Duodenal mucosa (tissue), 2 donors: ENCODE results near the gene SLC11A2.
A peak's percentile ranks its signal among the peaks of the same experiment; 100 is the strongest.

Experiments used
- H3K27ac ChIP-seq: one replicate; pipeline ENCODE4 v1.7.0; 2013; ENCODE audit warnings: low read depth, low read length
- H3K27me3 ChIP-seq, 2 donors: one replicate each; pipeline ENCODE4 v1.7.0; 2013; ENCODE audit warnings: low read length in 2 of 2, control low read depth in 1 of 2; ENCODE audit not compliant: insufficient read depth in 2 of 2, control insufficient read depth in 1 of 2
- H3K36me3 ChIP-seq, 2 donors: one replicate each; pipeline ENCODE4 v1.7.0; 2013; ENCODE audit warnings: low read length in 2 of 2, control low read depth in 1 of 2; ENCODE audit not compliant: insufficient read depth in 2 of 2, control insufficient read depth in 1 of 2
- H3K4me1 ChIP-seq, 2 donors: one replicate each; pipeline ENCODE4 v1.7.0; 2013; ENCODE audit warnings: low read length in 2 of 2, control low read depth in 1 of 2; ENCODE audit not compliant: insufficient read depth in 2 of 2, control insufficient read depth in 1 of 2
- H3K4me3 ChIP-seq, 2 donors: one replicate each; pipeline ENCODE4 v1.7.0; 2013; ENCODE audit warnings: low read length in 2 of 2, low read depth in 1 of 2
- H3K9ac ChIP-seq, 2 donors: one replicate each; pipeline ENCODE4 v1.7.0; 2013; ENCODE audit warnings: low read length in 2 of 2, low read depth in 1 of 2
- H3K9me3 ChIP-seq, 2 donors: one replicate each; pipeline ENCODE4 v1.7.0; 2013; ENCODE audit warnings: low read length in 2 of 2, control low read depth in 1 of 2; ENCODE audit not compliant: control insufficient read depth in 1 of 2

The SLC11A2 gene

GRCh38 chr12:51055060-51055459 is 28.9 kb upstream of the SLC11A2 start:
- peaks cover 42 to 73% of the 10 kb centered on the region in 2 donors for H3K36me3 ChIP-seq
- H3K4me1 ChIP-seq = no peaks in the 10 kb centered on the region
- no peaks in the 10 kb centered on the region for H3K9me3 ChIP-seq
- no peak overlapping the region for H3K9ac ChIP-seq
- no peaks in the 10 kb centered on the region for H3K27me3 ChIP-seq
- no peak overlapping the region for H3K27ac ChIP-seq
- no peak overlapping the region for H3K4me3 ChIP-seq

DNA sequence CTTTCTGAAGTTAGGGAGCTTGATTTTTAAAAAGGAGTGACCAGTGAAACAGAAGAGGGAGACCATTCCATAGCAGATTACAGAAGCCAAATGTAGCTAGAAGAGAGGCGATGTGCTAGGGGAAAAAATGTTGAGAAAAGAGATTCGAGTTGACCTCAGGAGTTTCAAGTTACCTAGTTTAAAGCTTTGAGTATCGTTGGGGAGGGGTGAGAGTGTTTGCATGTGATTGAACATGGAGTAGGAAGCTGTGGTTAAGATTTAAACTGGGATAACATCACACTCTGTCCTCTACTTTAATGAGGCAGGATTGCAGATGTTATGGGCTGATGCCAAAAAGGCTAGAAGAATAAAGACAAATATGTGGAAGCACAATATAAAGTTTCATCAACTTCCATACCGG is 25.6 kb upstream of the SLC11A2 start:
- peaks cover 23 to 42% of the 10 kb centered on the region in 2 donors for H3K36me3 ChIP-seq
- H3K9ac ChIP-seq = no peak overlapping the region
- H3K27ac ChIP-seq = no peak overlapping the region
- H3K4me1 ChIP-seq = peaks cover 15 to 21% of the 10 kb centered on the region in 2 donors
- no peaks in the 10 kb centered on the region for H3K9me3 ChIP-seq
- H3K4me3 ChIP-seq = no peak overlapping the region
- no peaks in the 10 kb centered on the region for H3K27me3 ChIP-seq

DNA sequence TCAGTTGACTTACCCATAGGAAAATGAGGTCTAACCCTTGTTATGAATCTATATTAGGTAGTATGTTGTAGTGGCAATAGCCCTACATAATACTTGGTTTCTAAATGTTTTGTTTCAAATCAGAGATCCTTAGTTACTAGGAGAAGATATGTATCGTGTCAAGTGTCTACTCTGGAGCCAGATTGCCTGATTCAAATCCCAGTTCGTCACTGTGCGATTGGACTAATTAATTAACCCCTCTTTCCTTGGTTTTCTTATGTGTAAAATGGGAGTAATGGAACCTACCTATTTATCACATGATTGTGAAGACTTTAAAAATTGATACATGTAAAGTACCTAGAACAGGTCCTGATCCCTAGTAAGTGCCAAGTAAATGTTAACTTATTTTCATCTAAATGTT is 23.3 kb upstream of the SLC11A2 start:
- no peak overlapping the region for H3K27ac ChIP-seq
- H3K27me3 ChIP-seq = no peaks in the 10 kb centered on the region
- peak overlapping the region; percentile 84 to 95 for H3K9ac ChIP-seq
- H3K9me3 ChIP-seq = no peaks in the 10 kb centered on the region
- peaks cover 14 to 26% of the 10 kb centered on the region in 2 donors for H3K36me3 ChIP-seq
- H3K4me3 ChIP-seq = peak overlapping the region; percentile 85 to 92
- peaks cover 15 to 23% of the 10 kb centered on the region in 2 donors for H3K4me1 ChIP-seq

DNA sequence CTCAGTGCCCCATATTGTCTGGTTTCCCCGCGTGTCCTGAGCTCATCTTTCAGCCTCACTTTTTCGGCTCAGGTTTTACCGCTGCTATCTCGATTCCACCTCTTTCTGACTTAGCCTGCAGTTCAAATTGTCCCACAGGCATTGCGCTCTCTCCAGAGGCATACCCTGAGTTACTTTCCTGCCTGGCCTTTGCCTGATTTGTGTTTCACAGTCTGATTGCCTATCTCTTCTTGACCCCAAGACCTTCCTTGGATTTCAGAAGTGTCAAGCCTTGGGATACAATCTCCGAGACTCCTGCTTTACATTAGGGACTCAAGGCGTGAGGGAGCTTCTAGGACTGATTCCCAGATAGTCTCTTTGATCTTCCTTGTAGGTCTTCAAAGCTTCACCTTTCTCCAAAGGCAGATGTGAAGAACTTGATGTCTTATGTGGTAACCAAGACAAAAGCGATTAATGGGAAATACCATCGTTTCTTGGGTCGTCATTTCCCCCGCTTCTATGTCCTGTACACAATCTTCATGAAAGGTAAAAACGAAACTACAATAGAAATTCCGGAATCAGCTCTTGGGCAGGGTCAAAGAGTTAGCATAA is 22.6 kb upstream of the SLC11A2 start:
- peak overlapping the region; percentile 84 to 95 for H3K9ac ChIP-seq
- peak overlapping the region; percentile 85 for H3K27ac ChIP-seq

GRCh38 chr12:51047655-51048540 is 21.7 kb upstream of the SLC11A2 start, which contains the start of gene LETMD1:
LETMD1 (plus strand) TSS chr12:51048327; CDS start chr12:51048357, 30 bp downstream.
- Histone ChIP-seq H3K4me1 (peaks cover 15 to 23% of the 10 kb centered on the region in 2 donors), H3K27me3 (no peaks in the 10 kb centered on the region), H3K36me3 (peaks cover 5 to 10% of the 10 kb centered on the region in 2 donors), H3K27ac (peak within 1 kb of the TSS; percentile 95), H3K9me3 (no peaks in the 10 kb centered on the region), H3K4me3 (peak within 1 kb of the TSS; percentile 85 to 92), H3K9ac (peak within 1 kb of the TSS; percentile 84 to 95)

More for the DNA sequence above, 22.6 kb upstream of the SLC11A2 start:
- Histone ChIP-seq H3K4me3 (peak overlapping the region; percentile 85 to 92), H3K4me1 (peaks cover 15 to 23% of the 10 kb centered on the region in 2 donors), H3K36me3 (peaks cover 6 to 18% of the 10 kb centered on the region in 2 donors), H3K27me3 (no peaks in the 10 kb centered on the region), H3K9me3 (no peaks in the 10 kb centered on the region)

DNA sequence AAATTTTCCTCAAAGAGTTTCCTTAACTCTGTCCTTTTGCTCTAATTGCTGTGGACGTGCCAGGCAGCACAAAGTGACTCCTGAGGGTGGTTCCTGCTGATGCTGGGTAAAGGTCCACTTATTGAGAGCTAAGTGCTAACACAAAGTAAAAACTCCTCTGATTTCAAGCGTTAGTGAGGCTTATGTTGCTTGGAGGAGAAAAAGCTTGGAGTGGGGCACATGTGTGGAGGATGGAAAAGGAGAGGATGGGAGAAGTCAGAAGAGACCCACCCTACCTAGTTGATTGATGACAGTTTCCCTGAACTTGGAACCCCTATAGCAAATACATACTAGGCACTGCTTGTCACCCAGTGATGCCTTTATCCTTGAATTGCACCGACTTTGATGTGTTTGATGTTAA is 10.1 kb upstream of the SLC11A2 start:
- H3K9me3 ChIP-seq = no peaks in the 10 kb centered on the region
- H3K36me3 ChIP-seq = no peaks in the 10 kb centered on the region

DNA sequence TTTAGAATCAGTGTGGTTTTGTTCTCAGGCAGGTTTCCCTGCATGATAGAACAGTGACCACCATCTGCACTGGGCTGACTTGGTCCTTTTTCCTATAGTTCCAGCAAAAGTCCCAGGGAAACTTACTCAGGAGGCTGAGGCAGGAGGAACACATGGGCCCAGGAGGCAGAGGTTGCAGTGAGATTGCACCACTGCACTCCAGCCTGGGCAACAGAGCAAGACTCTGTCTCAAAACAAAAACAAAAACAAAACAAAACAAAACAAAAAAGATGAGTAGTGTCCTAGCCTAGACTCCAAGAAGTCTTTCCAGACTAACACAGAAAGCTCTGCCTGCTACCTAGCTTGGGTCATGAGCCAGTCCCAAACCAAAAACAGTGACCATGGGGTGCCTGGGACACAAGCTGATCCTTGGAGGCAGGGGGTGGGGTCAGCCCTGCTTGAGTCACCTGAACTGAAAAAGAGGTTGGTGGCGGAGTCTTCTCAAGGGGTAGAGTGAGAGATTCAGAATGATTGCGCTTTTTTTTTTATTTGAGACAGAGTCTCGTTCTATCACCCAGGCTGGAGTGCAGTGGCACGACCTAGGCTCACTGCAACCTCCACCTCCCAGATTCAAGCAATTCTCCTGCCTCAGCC is 7.4 kb upstream of the SLC11A2 start:
- no peak overlapping the region for H3K4me3 ChIP-seq
- H3K9me3 ChIP-seq = no peaks in the 10 kb centered on the region

More for the DNA sequence above, 10.1 kb upstream of the SLC11A2 start:
- Histone ChIP-seq H3K27ac (no peak overlapping the region), H3K9ac (no peak overlapping the region), H3K27me3 (no peaks in the 10 kb centered on the region), H3K4me1 (peaks cover 4 to 5% of the 10 kb centered on the region in 2 donors), H3K4me3 (no peak overlapping the region)

DNA sequence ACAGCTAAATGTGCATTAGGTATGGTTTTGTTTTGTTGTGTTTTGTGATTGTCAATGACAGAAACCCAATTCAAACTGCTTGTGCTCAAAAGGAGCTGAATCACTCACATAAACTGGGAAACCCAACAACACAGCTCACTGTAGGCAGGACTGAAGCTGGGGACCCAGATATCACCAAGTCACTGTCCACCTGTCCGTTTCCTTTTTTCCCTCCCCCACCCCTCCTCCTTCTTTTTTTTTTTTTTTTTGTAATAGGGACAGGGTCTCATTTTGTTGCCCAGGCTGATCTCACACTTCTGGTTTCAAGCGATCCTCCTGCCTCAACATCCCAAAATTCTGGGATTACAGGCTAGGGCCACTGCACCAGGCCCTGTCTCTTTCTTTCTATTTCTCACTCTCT is 6.9 kb upstream of the SLC11A2 start:
- Histone ChIP-seq H3K27ac (no peak overlapping the region), H3K9ac (no peak overlapping the region), H3K4me3 (no peak overlapping the region), H3K4me1 (peaks cover 12% of the 10 kb centered on the region in 2 donors), H3K36me3 (no peaks in the 10 kb centered on the region), H3K27me3 (no peaks in the 10 kb centered on the region), H3K9me3 (no peaks in the 10 kb centered on the region)

More for the DNA sequence above, 7.4 kb upstream of the SLC11A2 start:
- Histone ChIP-seq H3K27me3 (no peaks in the 10 kb centered on the region), H3K4me1 (peaks cover 11 to 12% of the 10 kb centered on the region in 2 donors), H3K9ac (no peak overlapping the region), H3K27ac (no peak overlapping the region), H3K36me3 (no peaks in the 10 kb centered on the region)

DNA sequence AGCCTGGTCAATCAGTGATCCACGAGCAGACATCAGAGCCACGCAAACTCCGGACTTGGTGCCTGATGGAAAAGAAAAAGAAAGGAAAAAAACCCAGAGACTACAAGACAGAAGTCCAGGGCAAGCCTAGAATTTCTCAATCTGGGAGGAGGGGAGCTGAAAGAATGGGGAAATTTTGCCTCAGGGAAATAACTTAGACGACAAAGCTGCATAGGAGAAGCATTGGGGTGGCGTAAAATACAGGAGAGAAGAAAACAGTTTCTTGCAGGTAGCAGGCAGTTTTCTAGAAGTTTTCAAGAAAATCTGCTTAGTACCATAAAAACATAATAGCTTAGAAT is 2.6 kb upstream of the SLC11A2 start:
- Histone ChIP-seq H3K27me3 (no peaks in the 10 kb centered on the region), H3K36me3 (no peaks in the 10 kb centered on the region), H3K27ac (peak overlapping the region; percentile 47), H3K9me3 (no peaks in the 10 kb centered on the region), H3K9ac (peak overlapping the region; percentile 21 to 35), H3K4me3 (peak overlapping the region; percentile 43 to 53), H3K4me1 (peaks cover 23 to 28% of the 10 kb centered on the region in 2 donors)
